Measurements from ENCODE around the gene CCT4.
"Not testable (repeated sequence)": the region's sequence is repeated elsewhere in the genome, so short reads cannot be mapped to it uniquely, and the experiment has no call there.

CCT4 gene

DNA sequence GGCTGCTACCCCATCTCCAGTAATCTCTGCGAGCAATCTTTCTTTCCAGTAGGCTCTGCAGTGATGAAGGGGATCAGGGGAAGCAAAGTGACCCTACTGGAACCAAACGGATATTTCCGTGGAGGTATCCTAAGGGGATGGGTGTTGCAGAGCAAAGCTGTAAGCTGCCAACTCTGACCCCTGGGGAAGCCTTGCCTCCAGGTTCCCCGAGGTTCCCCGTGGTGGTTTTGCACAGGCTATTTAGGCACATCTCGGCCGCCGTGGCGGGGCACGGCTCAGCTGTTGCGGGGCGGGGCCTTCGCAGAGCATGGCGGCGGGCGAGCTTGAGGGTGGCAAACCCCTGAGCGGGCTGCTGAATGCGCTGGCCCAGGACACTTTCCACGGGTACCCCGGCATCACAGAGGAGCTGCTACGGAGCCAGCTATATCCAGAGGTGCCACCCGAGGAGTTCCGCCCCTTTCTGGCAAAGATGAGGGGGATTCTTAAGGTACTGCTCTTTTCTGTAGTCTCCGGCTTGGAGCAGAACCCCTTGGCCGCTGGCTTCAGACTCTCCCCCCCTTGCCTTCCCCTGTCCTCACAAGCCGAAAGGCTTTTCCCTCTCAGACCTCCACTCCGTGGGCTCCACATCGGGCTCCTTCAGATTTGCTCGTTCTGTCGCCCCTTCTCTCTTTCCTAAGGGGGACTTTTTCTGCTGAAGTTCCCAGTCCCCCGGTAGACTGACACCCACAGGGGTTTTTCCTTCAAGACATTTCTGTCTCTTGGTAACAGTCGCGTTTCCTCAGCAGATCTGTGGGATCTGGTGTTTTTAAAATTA, 17.1 kb upstream of the CCT4 start, which contains the start of gene COMMD1:
Gene COMMD1 (plus strand): TSS at position 303 of the 814 bp plus-strand sequence. CDS start 5 bp downstream, at position 308.
- Mint-ChIP-seq H3K4me1 (ENCODE audit: low read depth) (peaks cover 22% of the 10 kb centered on the region), H3K27me3 (ENCODE audit: low read depth) (no peaks in the 10 kb centered on the region), H3K36me3 (ENCODE audit: low read depth) (no peaks in the 10 kb centered on the region), H3K4me3 (peak within 1 kb of the TSS; percentile 96), H3K27ac (peak within 1 kb of the TSS; percentile 85), H3K9me3 (no peaks in the 10 kb centered on the region)

DNA sequence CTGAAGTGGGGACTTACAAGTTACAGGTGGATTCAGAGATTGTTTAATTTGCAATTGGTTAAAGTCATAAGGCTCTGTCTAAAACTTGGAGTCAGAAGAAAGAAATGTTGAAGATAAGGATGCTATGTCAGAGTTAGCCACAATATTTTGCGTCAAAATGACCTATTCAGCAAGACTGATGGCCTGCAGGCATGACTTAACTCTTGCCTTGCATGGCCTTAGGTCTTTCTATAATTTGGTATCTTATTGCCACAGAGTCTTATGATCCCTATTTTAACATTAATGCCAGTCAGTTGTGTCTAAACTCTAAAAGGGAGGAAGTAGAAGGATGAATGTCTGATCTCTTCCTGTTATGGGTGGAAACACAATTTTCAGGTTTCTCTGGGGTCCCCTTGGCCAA, 11.8 kb upstream of the CCT4 start:
- Mint-ChIP-seq H3K27ac (no peak overlapping the region), H3K9me3 (no peaks in the 10 kb centered on the region), H3K4me3 (no peak overlapping the region), H3K4me1 (ENCODE audit: low read depth) (peaks cover 4% of the 10 kb centered on the region), H3K27me3 (ENCODE audit: low read depth) (peaks cover 4% of the 10 kb centered on the region), H3K36me3 (ENCODE audit: low read depth) (no peaks in the 10 kb centered on the region)

DNA sequence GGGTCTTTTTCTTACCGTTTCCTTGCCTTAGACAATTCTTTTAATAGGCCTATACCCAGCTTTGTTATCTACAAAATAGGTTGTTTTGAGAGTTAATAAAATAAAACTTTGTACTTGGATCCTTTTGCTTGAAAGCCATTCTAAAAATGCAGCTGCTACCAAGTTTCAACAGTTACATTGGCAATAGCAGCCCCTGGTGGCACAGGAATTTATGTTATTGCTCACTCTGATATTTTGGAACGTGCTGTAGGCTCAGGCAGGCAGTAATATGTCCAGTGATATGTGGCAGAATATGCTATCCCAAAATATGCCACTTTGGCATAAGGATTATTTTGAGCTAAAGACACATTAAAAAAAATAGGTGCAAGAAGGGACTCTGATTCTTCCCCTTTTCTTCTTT, 10.4 kb upstream of the CCT4 start:
- Mint-ChIP-seq H3K4me3 (no peak overlapping the region), H3K27ac (no peak overlapping the region)

DNA sequence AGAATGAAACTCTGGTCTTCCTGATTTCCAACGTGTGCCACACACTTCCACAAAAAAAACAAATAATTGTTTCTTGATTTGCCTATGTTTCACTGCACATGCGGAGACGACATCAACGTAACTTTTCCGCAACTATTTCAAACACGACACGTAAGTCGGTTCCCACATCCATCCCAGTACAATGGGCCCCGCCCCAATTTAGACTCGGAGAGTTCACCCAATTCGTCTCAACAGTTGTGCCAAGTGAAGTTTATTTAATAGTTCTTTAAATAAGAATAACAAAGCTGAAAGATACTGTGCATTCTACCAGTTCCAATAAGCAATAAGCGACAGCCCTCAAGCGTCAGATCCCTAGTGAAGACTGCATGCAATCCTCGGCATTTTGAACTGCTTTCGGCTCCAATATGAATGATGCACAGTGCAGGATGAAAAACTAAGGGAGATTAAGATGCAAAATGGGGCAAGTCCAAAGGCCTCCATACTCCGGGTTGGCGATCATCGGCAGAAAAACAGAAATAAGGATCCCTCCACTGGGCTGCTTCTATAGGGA, 664 bp downstream of the CCT4 start:
- Mint-ChIP-seq H3K4me3 (peak overlapping the region; percentile 98), H3K9me3 (no peaks in the 10 kb centered on the region), H3K27ac (peak overlapping the region; percentile 99), H3K27me3 (ENCODE audit: low read depth) (no peaks in the 10 kb centered on the region), H3K36me3 (ENCODE audit: low read depth) (peaks cover 23% of the 10 kb centered on the region), H3K4me1 (ENCODE audit: low read depth) (peaks cover 25% of the 10 kb centered on the region)

More for the DNA sequence above, 10.4 kb upstream of the CCT4 start:
- H3K27me3 Mint-ChIP-seq (ENCODE audit: low read depth), result peaks cover 4% of the 10 kb centered on the region
- H3K4me1 Mint-ChIP-seq (ENCODE audit: low read depth), result no peaks in the 10 kb centered on the region
- H3K9me3 Mint-ChIP-seq, result no peaks in the 10 kb centered on the region
- no peaks in the 10 kb centered on the region for H3K36me3 Mint-ChIP-seq (ENCODE audit: low read depth)

DNA sequence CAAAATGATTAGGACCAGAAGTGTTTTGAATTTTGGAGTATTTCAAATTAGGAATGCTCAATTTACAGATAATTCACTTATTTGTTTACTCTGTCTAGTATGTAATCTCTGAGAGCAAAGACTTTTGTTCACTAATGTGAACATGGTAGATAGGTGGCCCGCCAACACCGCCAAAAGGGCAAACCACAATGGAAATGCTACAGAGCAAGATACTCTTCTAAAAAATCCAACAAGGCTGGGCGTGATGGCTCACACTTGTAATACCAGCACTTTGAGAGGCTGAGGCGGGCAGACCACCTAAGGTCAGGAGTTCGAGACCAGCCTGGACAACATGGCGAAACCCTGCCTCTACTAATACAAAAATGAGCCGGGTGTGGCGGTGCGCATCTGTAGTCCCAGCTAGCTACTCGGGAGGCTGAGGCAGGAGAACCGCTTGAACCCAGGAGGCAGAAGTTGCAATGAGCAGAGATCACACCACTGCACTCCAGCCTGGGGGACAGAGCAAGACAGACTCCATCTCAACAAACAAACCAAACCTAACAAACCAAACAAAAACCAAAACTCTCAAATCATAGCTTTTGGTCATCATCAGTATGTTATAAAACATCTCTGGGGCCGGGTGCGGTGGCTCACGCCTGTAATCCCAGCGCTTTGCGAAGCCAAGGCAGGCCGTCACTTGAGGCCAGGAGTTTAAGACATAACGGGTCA, 2.4 kb downstream of the CCT4 start:
- H3K36me3 Mint-ChIP-seq (ENCODE audit: low read depth), result peaks cover 25% of the 10 kb centered on the region

DNA sequence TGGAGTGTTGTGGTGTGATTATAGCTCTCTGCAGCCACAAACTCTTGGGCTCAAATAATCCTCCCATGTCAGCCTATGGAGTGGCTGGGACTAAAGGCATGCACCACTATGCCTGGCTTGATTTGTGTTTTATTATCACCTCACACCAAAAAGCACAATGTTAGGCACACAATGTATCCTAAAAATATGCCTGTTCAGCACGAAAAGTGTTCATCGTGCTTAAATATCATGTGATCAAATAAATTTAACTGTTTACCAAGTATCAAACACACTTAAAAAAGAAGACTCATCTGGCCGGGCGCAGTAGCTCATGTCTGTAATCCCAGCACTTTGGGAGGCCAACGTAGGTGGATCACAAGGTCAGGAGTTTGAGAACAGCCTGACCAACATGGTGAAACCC, 5.6 kb downstream of the CCT4 start:
- Mint-ChIP-seq H3K9me3 (no peaks in the 10 kb centered on the region), H3K36me3 (ENCODE audit: low read depth) (peaks cover 29% of the 10 kb centered on the region), H3K27ac (no peak overlapping the region), H3K4me3 (no peak overlapping the region), H3K27me3 (ENCODE audit: low read depth) (no peaks in the 10 kb centered on the region), H3K4me1 (ENCODE audit: low read depth) (peaks cover 23% of the 10 kb centered on the region)

More for the DNA sequence above, 2.4 kb downstream of the CCT4 start:
- peak overlapping the region; percentile 98 for H3K4me3 Mint-ChIP-seq
- H3K4me1 Mint-ChIP-seq (ENCODE audit: low read depth), result peaks cover 25% of the 10 kb centered on the region
- H3K9me3 Mint-ChIP-seq, result no peaks in the 10 kb centered on the region
- no peaks in the 10 kb centered on the region for H3K27me3 Mint-ChIP-seq (ENCODE audit: low read depth)
- H3K27ac Mint-ChIP-seq, result no peak overlapping the region

DNA sequence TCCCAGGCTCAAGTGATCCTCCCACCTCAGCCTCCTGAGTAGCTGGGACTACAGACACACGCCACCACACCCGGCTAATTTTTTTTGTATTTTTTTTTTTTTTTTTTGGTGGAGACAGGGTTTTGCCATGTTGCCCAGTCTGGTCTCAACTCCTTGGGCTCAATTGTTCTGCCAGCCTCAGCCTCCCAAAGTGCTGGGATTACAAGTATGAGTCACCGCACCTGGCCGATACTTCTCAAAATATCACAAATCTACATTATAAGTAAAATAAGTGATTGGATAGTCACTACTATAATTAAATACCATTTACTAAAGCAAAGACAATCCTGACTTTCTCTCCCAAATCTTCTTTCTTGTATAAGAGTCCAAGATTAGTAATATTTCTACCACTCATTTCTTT, 9.1 kb downstream of the CCT4 start:
- H3K27ac Mint-ChIP-seq; H3K4me1 Mint-ChIP-seq (ENCODE audit: low read depth); H3K4me3 Mint-ChIP-seq; H3K9me3 Mint-ChIP-seq; H3K27me3 Mint-ChIP-seq (ENCODE audit: low read depth): not testable (repeated sequence)
- H3K36me3 Mint-ChIP-seq (ENCODE audit: low read depth), result peaks cover 33% of the 10 kb centered on the region

DNA sequence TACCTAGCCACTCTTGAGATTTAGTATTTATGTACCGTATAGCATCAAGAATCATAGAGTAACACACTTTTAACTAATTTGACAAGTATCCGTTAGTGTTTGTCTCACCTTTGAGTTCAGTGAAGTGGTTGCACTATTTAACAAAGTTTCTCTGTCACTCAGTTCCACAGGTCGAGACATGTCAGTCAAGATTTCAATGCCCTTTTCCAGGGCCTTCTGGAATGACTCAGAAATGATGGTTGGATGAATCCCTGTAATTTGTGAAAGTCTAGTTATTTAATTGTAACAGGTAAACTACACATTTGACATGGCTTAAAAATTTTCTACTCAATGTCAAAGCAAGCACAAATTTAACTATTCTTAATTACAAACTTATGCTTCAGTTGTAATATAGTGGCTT, 9.7 kb downstream of the CCT4 start:
- no peaks in the 10 kb centered on the region for H3K27me3 Mint-ChIP-seq (ENCODE audit: low read depth)
- H3K9me3 Mint-ChIP-seq, result no peaks in the 10 kb centered on the region
- no peak overlapping the region for H3K4me3 Mint-ChIP-seq
- peaks cover 37% of the 10 kb centered on the region for H3K36me3 Mint-ChIP-seq (ENCODE audit: low read depth)
- H3K27ac Mint-ChIP-seq, result no peak overlapping the region
- H3K4me1 Mint-ChIP-seq (ENCODE audit: low read depth), result peaks cover 3% of the 10 kb centered on the region

DNA sequence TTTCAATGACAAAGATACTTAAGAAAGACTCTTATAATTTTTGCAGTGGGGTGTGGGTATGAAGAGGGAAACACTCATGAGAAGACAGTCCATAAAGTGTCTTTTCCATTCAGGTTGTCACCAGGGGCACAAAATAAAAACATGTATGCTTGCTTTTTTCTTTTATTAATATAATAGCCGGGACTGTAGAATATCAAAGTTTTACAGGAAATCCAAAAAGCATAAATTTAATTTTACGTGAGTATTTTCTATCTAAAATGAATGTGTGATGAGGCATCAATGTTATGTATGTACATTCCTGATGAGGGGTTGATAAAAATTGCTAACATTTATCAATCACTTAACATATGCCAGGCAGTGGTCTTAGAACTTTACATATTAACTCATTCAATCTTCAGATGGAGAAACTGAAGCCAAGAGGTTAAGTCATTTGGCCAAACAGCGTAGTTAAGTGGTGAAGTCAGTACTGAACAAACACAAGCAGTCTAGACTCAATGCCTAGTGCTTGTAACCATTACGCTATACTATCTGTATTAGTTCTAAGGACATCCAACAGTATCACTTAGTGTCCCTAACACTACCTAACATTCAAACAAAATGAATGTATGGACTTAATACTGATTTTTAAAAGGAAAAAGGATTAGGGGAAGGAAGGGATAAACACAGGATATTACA, 10.7 kb downstream of the CCT4 start:
- H3K9me3 Mint-ChIP-seq, result no peaks in the 10 kb centered on the region
- no peak overlapping the region for H3K4me3 Mint-ChIP-seq
- H3K27me3 Mint-ChIP-seq (ENCODE audit: low read depth), result no peaks in the 10 kb centered on the region
- H3K4me1 Mint-ChIP-seq (ENCODE audit: low read depth), result peaks cover 3% of the 10 kb centered on the region
- H3K27ac Mint-ChIP-seq, result no peak overlapping the region
- H3K36me3 Mint-ChIP-seq (ENCODE audit: low read depth), result peaks cover 32% of the 10 kb centered on the region

DNA sequence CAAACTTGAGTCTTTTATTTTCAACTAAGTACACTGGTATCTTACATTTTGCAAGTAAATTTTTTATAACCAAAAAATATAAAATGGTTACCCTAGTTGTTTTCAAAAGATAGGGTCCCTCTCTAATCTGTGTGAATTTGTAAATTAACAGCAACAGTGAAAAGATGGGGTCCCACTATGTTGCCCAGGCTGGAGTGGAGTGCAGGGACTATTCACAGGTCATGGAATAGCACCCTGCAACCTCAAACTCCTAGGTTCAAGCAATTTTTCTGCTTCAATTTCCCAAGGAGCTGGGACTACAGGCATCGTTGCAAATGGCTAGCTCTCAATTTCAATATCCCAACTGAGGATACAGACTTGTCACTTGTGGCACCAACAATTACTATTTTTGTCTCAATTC, 12.1 kb downstream of the CCT4 start:
- Mint-ChIP-seq H3K36me3 (ENCODE audit: low read depth) (peaks cover 39% of the 10 kb centered on the region), H3K9me3 (no peaks in the 10 kb centered on the region)

DNA sequence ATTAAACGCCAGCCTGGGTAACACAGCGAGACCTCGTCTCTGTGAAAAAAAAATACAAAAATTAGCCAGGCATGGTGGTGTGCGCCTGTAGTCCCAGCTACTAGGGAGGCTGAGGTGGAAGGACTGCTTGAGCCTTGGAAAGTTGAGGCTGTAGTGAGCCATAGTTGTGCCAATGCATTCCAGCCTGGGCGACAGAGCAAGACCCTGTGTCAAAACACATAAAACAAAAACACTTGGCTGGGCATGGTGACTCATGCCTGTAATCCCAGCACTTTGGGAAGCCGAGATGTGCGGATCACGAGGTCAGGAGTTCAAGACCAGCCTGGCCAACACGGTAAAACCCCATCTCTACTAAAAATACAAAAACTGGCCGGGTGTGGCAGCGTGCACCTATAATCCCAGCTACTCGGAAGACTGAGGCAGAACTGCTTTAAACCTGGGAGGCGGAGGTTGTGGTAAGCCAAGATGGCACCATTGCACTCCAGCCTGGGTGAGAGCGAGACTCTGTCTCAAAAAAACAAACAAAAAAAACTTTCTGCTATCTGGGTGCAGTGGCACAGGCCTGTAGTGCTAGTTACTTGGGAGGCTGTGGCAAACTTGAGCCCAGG, 21.9 kb downstream of the CCT4 start:
- peaks cover 44% of the 10 kb centered on the region for H3K36me3 Mint-ChIP-seq (ENCODE audit: low read depth)
- not testable (repeated sequence) for H3K4me3 Mint-ChIP-seq; H3K27ac Mint-ChIP-seq; H3K9me3 Mint-ChIP-seq; H3K27me3 Mint-ChIP-seq (ENCODE audit: low read depth); H3K4me1 Mint-ChIP-seq (ENCODE audit: low read depth)

More for the DNA sequence above, 12.1 kb downstream of the CCT4 start:
- H3K4me1 Mint-ChIP-seq (ENCODE audit: low read depth), result peaks cover 3% of the 10 kb centered on the region
- no peaks in the 10 kb centered on the region for H3K27me3 Mint-ChIP-seq (ENCODE audit: low read depth)
- no peak overlapping the region for H3K27ac Mint-ChIP-seq
- H3K4me3 Mint-ChIP-seq, result no peak overlapping the region

DNA sequence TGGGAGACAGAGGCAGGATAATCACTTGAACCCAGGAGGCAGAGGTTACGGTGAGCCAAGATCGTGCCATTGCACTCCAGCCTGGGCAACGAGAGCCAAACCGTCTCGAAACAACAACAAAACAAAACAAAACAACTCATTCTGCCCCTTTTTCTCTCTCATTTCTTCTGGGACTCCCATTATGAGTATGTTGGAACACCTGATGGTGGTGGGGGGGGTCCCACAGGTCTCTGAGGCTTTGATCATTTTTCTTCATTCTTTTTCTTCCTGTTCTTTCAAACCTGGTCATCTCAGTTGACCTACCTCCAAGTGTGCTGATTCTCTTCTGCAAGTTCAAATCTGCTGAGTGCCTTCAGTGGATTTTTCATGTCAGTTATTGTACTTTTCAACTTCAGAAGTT, 26.4 kb downstream of the CCT4 start:
- no peak overlapping the region for H3K4me3 Mint-ChIP-seq
- H3K36me3 Mint-ChIP-seq (ENCODE audit: low read depth), result peaks cover 27% of the 10 kb centered on the region
- H3K9me3 Mint-ChIP-seq, result no peaks in the 10 kb centered on the region
- H3K27ac Mint-ChIP-seq, result no peak overlapping the region
- peaks cover 2% of the 10 kb centered on the region for H3K4me1 Mint-ChIP-seq (ENCODE audit: low read depth)
- H3K27me3 Mint-ChIP-seq (ENCODE audit: low read depth), result no peaks in the 10 kb centered on the region

DNA sequence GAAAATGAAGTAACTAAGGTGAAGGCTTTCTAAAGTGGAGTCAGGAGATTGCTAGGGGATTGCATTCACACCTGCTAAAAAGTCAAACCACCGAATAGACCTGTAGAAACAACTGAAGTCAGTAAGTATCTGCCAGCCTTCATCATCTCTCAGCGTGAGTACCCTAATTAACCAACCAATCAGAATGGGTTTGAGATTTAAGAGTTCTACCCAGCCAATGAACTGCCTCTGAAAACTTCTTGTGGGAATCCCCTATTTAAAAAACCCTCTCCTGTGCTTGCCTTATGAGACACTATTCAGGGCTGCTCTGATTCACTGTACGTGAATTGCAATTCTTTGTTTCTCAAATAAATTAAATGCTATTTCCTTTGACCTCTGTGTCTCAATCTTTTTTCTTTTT, 31.2 kb downstream of the CCT4 start:
- Mint-ChIP-seq H3K27ac (no peak overlapping the region), H3K4me1 (ENCODE audit: low read depth) (peaks cover 19% of the 10 kb centered on the region), H3K4me3 (no peak overlapping the region), H3K27me3 (ENCODE audit: low read depth) (no peaks in the 10 kb centered on the region), H3K36me3 (ENCODE audit: low read depth) (peaks cover 4% of the 10 kb centered on the region), H3K9me3 (no peaks in the 10 kb centered on the region)

DNA sequence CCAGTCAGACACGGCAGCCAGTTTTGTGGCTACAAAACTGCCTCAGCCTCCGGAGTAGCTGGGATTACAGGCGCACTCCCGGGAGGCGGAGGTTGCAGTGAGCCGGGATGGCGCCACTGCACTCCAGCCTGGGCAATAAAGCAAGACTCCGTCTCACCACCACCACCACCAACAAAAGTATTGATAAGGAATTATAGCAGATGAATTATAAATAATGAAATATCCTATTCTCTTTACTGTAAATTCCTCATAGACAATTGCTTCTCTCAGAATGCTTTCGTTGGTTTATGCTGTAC, 33.2 kb downstream of the CCT4 start:
- H3K27me3 Mint-ChIP-seq (ENCODE audit: low read depth), result no peaks in the 10 kb centered on the region
- H3K4me1 Mint-ChIP-seq (ENCODE audit: low read depth), result peaks cover 19% of the 10 kb centered on the region
- no peaks in the 10 kb centered on the region for H3K36me3 Mint-ChIP-seq (ENCODE audit: low read depth)
- peak overlapping the region; percentile 89 for H3K27ac Mint-ChIP-seq
- H3K4me3 Mint-ChIP-seq, result peak overlapping the region; percentile 89
- H3K9me3 Mint-ChIP-seq, result no peaks in the 10 kb centered on the region
